MCF 10A (cell line): ENCODE data around the gene FAM114A2. TPM values are rescaled to one million over a fixed set of nuclear protein-coding genes. Genes with fewer than 3 reads are reported as not detected.
A peak's percentile ranks its signal among the peaks of the same experiment; 100 is the strongest.

Source experiments
- Bru-seq: library from RNA; stranded (reverse); fragments of 400-500 nt; gene quantifications from one replicate; lab custom pipeline; 2021; lab: Mats Ljungman, UMichigan
- BruChase-seq, 2 experiments: library from RNA; stranded (reverse); fragments of 400-500 nt; gene quantifications; one replicate each; lab custom pipeline; 2021; lab: Mats Ljungman, UMichigan
- BruUV-seq: library from RNA; stranded (reverse); fragments of 400-500 nt; replicated peaks from 2 replicates; lab custom pipeline; 2021; lab: Mats Ljungman, UMichigan
- CTCF ChIA-PET: fragments of 300-600 bp; sonication (Branson Sonifier 250); formaldehyde crosslinking; extraction: SDS; loops from one replicate; lab custom pipeline; 2021; ENCODE audit warnings: antibody characterized with exemption, inconsistent platforms; lab: Yijun Ruan, JAX
- POLR2A ChIA-PET: fragments of 300-600, 350-650 bp; sonication (Branson Sonifier 250); formaldehyde crosslinking; extraction: SDS; loops from one replicate; lab custom pipeline; 2020; ENCODE audit warnings: antibody characterized with exemption, inconsistent platforms; lab: Yijun Ruan, JAX
- DNase-seq: peaks from one replicate; pipeline ENCODE4 v3.0.0-alpha.2; 2018; ENCODE audit not compliant: unreplicated experiment
- H3K27ac Mint-ChIP-seq: one replicate; pipeline ENCODE4 v1.8.0; 2022; ENCODE audit warnings: mild to moderate bottlenecking, low read depth, mixed read lengths; ENCODE audit not compliant: unreplicated experiment
- H3K27me3 Mint-ChIP-seq: one replicate; pipeline ENCODE4 v1.8.0; 2022; ENCODE audit warnings: mixed read lengths; ENCODE audit not compliant: insufficient read depth, unreplicated experiment
- H3K36me3 Mint-ChIP-seq: one replicate; pipeline ENCODE4 v1.8.0; 2022; ENCODE audit warnings: mild to moderate bottlenecking, moderate library complexity, mixed read lengths; ENCODE audit not compliant: insufficient read depth, unreplicated experiment
- H3K4me1 Mint-ChIP-seq: one replicate; pipeline ENCODE4 v1.8.0; 2022; ENCODE audit warnings: mixed read lengths; ENCODE audit not compliant: insufficient read depth, unreplicated experiment
- H3K4me3 Mint-ChIP-seq: one replicate; pipeline ENCODE4 v1.8.0; 2022; ENCODE audit warnings: mild to moderate bottlenecking, moderate library complexity, mixed read lengths; ENCODE audit not compliant: unreplicated experiment
- H3K9me3 Mint-ChIP-seq: one replicate; pipeline ENCODE4 v1.8.0; 2022; ENCODE audit warnings: mixed read lengths; ENCODE audit not compliant: unreplicated experiment
- CTCF ChIP-seq: fragments of 200-600 bp; IDR thresholded peaks from one replicate; pipeline ENCODE4 v1.8.0; 2022; ENCODE audit warnings: antibody characterized with exemption, mild to moderate bottlenecking; ENCODE audit not compliant: unreplicated experiment
- intact Hi-C: fragments of 100-400 bp; cut with micrococcal nuclease; formaldehyde crosslinking; loops from 2 replicates; pipeline ENCODE4 v1.14.1; 2022
- long read RNA-seq: library from polyadenylated mRNA; stranded (forward); transcript quantifications from one replicate; pipeline ENCODE4 v2.0.0, GENCODE V29; 2022
- total RNA-seq: library from RNA; stranded (reverse); gene quantifications from 2 replicates; pipeline ENCODE4 v1.2.3, GENCODE V29; 2022

FAM114A2 gene
- total RNA-seq (48.8 and 76.3 TPM in 2 replicates), Bru-seq, nascent RNA (percentile 84 among the genes with signal in this experiment), BruChase-seq, experiment 1, labeled RNA remaining after a 6-hour chase (percentile 83 among the genes with signal in this experiment), BruChase-seq, experiment 2, labeled RNA remaining after a 2-hour chase (percentile 84 among the genes with signal in this experiment)
- long read RNA-seq, full-length matches to known transcripts = 85 of 145 reads
- long read RNA-seq, partial matches to known transcripts = 8 of 145 reads
- long read RNA-seq, other reads (novel, unspliced or antisense) = 52 of 145 reads

- H3K9me3 Mint-ChIP-seq = no peaks in the 10 kb centered on the region
- H3K36me3 Mint-ChIP-seq = peaks cover 9% of the 10 kb centered on the region
- CTCF ChIA-PET = interaction anchor here (0.5 to 2.0 kb wide), 8 partner anchors 9 to 1525 kb away, joined by 3 to 10 read pairs (median 3); no protein-coding TSS in a partner anchor
- intact Hi-C loops = no loop called here
- POLR2A ChIA-PET = interaction anchor here (0.6 to 3.4 kb wide), 50 partner anchors 10 to 1399 kb away, joined by 3 to 34 read pairs (median 4); partner anchors contain the start of genes CNOT8, GALNT10, GEMIN5 and SAP30L
- H3K27me3 Mint-ChIP-seq = no peaks in the 10 kb centered on the region
- DNase-seq = peak; percentile 93
- peak within 1 kb of the TSS; percentile 98 for H3K27ac Mint-ChIP-seq
- BruUV-seq = TSS peak; percentile 74
- H3K4me3 Mint-ChIP-seq = peak within 1 kb of the TSS; percentile 96
- TF ChIP-seq CTCF = no peak
- H3K4me1 Mint-ChIP-seq = peaks cover 39% of the 10 kb centered on the region
These were observed at the start of gene FAM114A2, which contains the start of gene MFAP3 for GRCh38 chr5:154038707-154039457. TSS of gene FAM114A2 (minus strand) at chr5:154038910. CDS start at chr5:154034953, 3,957 bp downstream. TSS of gene MFAP3 (plus strand) at chr5:154038967. CDS start at chr5:154049723, 10,756 bp downstream.

GRCh38 chr5:154087260-154087659, 48.5 kb upstream of the FAM114A2 start:
- H3K27me3 Mint-ChIP-seq = peaks cover 20% of the 10 kb centered on the region
- H3K4me1 Mint-ChIP-seq = peaks cover 13% of the 10 kb centered on the region
- TF ChIP-seq CTCF = no peak
- ChIA-PET CTCF (interaction anchor here (0.5 to 3.7 kb wide), 9 partner anchors 10 to 1332 kb away, joined by 3 to 21 read pairs (median 5); no protein-coding TSS in a partner anchor), POLR2A (interaction anchor here (0.6 to 1.0 kb wide), 2 partner anchors 86 to 128 kb away, joined by 3 to 4 read pairs; no protein-coding TSS in a partner anchor)
- H3K36me3 Mint-ChIP-seq = no peaks in the 10 kb centered on the region
- BruUV-seq = no TSS peak
- intact Hi-C loops = no loop called here
- no peak overlapping the region for H3K27ac Mint-ChIP-seq
- no peak overlapping the region for H3K4me3 Mint-ChIP-seq
- DNase-seq = peak; percentile 90
- H3K9me3 Mint-ChIP-seq = no peaks in the 10 kb centered on the region

GRCh38 chr5:154086641-154087040, 47.9 kb upstream of the FAM114A2 start:
- Mint-ChIP-seq H3K36me3 (no peaks in the 10 kb centered on the region), H3K4me3 (no peak overlapping the region), H3K27ac (no peak overlapping the region), H3K4me1 (peaks cover 13% of the 10 kb centered on the region), H3K9me3 (no peaks in the 10 kb centered on the region), H3K27me3 (peaks cover 14% of the 10 kb centered on the region)
- peak; percentile 51 for DNase-seq
- intact Hi-C loops = no loop called here
- no TSS peak for BruUV-seq
- ChIA-PET CTCF (interaction anchor here (0.6 to 3.7 kb wide), 9 partner anchors 10 to 1333 kb away, joined by 3 to 21 read pairs (median 5); partner anchors contain the start of gene GALNT10), POLR2A (interaction anchor here (0.5 to 1.0 kb wide), 2 partner anchors 41 to 129 kb away, joined by 3 read pairs; no protein-coding TSS in a partner anchor)
- no peak for TF ChIP-seq CTCF
